Neural crest cell (in vitro differentiated cells): ENCODE data around the gene TEX22. TPM values are rescaled to one million over a fixed set of nuclear protein-coding genes. Genes with fewer than 3 reads are reported as not detected.

Experiments used
- DNase-seq: peaks from one replicate; pipeline ENCODE4 v3.0.0; 2021; ENCODE audit warnings: low read depth, mixed read lengths, low spot score
- H3K27ac Mint-ChIP-seq: one replicate; pipeline ENCODE4 v1.8.0; 2021; ENCODE audit warnings: mild to moderate bottlenecking, mixed read lengths; ENCODE audit not compliant: unreplicated experiment
- H3K27me3 Mint-ChIP-seq: 2 replicates; pipeline ENCODE4 v1.8.0; 2021; ENCODE audit warnings: low read depth, mild to moderate bottlenecking, mixed read lengths
- H3K36me3 Mint-ChIP-seq: 2 replicates; pipeline ENCODE4 v1.8.0; 2021; ENCODE audit warnings: low read depth, mild to moderate bottlenecking, mixed read lengths
- H3K4me1 Mint-ChIP-seq: 2 replicates; pipeline ENCODE4 v1.8.0; 2021; ENCODE audit warnings: mixed read lengths
- H3K4me3 Mint-ChIP-seq: one replicate; pipeline ENCODE4 v1.8.0; 2021; ENCODE audit warnings: mild to moderate bottlenecking, mixed read lengths
- H3K9me3 Mint-ChIP-seq: 2 replicates; pipeline ENCODE4 v1.8.0; 2021; ENCODE audit warnings: mixed read lengths
- total RNA-seq: library from RNA; stranded (reverse); gene quantifications from 2 replicates; pipeline ENCODE4 v1.2.1, GENCODE V29; 2021
- TF ChIP-seq, protein P1 (sequence below): fragments of 200-600 bp; sonication (generic); conservative IDR thresholded peaks from 2 replicates; pipeline ENCODE4 v1.5.0; 2021; ENCODE audit warnings: antibody characterized with exemption, mild to moderate bottlenecking

The TEX22 gene
- total RNA-seq, 1 donor from 2014 or later: 5.2 TPM

DNA sequence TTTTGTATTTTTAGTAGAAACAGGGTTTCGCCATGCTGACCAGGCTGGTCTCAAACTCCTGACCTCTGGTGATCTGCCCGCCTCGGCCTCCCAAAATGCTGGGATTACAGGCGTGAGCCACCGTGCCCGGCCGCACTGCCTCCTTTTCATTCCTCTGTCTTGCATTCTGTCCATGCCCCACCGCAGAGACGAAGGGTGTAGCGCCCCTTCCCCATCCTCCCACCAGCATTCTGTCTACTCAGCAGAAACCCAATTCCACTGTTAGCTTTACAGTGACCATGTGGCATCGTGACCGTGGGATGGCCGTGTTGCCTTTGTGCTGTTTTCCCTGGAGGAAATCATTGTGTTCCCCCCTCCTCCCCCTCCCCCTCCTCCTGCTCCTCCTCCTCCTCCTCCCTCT, 10.3 kb downstream of the TEX22 start:
- Mint-ChIP-seq H3K36me3 (peaks cover 15% of the 10 kb centered on the region), H3K27me3 (peaks cover 42% of the 10 kb centered on the region), H3K9me3 (peaks cover 7% of the 10 kb centered on the region), H3K4me3 (peak overlapping the region; percentile 51), H3K27ac (no peak overlapping the region), H3K4me1 (peaks cover 19% of the 10 kb centered on the region)
- TF ChIP-seq, protein P1, sequence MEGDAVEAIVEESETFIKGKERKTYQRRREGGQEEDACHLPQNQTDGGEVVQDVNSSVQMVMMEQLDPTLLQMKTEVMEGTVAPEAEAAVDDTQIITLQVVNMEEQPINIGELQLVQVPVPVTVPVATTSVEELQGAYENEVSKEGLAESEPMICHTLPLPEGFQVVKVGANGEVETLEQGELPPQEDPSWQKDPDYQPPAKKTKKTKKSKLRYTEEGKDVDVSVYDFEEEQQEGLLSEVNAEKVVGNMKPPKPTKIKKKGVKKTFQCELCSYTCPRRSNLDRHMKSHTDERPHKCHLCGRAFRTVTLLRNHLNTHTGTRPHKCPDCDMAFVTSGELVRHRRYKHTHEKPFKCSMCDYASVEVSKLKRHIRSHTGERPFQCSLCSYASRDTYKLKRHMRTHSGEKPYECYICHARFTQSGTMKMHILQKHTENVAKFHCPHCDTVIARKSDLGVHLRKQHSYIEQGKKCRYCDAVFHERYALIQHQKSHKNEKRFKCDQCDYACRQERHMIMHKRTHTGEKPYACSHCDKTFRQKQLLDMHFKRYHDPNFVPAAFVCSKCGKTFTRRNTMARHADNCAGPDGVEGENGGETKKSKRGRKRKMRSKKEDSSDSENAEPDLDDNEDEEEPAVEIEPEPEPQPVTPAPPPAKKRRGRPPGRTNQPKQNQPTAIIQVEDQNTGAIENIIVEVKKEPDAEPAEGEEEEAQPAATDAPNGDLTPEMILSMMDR: no peak
- no peak for DNase-seq

DNA sequence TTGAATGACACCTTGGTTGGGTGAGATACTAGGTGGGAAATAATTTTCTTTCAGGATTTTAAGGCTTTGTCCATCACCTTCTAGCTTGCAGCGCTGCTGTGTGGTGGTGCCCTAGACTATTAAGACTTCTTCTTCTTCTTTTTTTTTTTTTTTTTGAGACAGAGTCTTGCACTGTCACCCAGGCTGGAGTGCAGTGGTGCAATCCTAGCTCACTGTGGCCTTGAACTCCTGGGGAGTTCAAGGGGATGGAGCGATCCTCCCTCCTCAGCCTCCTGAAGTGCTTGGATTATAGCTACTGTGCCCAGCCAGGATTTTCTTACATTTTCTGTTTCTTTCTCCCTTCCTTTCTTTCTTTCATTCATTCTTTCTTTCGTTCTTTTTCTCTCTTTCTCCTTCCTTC, 11.0 kb downstream of the TEX22 start:
- DNase-seq: no peak
- Mint-ChIP-seq H3K4me1 (peaks cover 19% of the 10 kb centered on the region), H3K9me3 (peaks cover 7% of the 10 kb centered on the region), H3K4me3 (peak overlapping the region; percentile 51), H3K36me3 (peaks cover 10% of the 10 kb centered on the region), H3K27ac (no peak overlapping the region), H3K27me3 (peaks cover 48% of the 10 kb centered on the region)
- TF ChIP-seq, protein P1: no peak

DNA sequence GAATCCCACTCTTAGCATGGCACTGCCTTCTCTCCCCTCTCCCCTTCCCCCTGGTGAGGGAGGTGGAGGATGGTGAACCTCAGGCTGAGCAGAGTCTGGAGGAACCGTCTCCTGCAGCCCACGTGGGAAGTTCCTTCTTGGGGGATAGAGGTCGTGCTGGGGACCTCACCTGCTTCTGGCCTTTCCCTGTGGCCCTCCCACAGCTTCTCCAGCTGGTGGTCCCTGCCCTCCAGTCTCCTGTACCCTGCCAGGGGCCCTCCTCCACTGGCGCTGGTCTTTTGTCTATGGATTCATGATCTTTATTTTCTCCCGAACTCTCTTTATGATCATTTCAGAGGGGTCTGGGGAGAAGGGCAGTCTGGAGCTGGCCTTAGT, 12.3 kb downstream of the TEX22 start:
- Mint-ChIP-seq H3K4me1 (peaks cover 24% of the 10 kb centered on the region), H3K27ac (no peak overlapping the region), H3K27me3 (peaks cover 48% of the 10 kb centered on the region), H3K4me3 (peak overlapping the region; percentile 62), H3K9me3 (peaks cover 2% of the 10 kb centered on the region), H3K36me3 (peaks cover 2% of the 10 kb centered on the region)
- TF ChIP-seq, protein P1: no peak
- DNase-seq: no peak

DNA sequence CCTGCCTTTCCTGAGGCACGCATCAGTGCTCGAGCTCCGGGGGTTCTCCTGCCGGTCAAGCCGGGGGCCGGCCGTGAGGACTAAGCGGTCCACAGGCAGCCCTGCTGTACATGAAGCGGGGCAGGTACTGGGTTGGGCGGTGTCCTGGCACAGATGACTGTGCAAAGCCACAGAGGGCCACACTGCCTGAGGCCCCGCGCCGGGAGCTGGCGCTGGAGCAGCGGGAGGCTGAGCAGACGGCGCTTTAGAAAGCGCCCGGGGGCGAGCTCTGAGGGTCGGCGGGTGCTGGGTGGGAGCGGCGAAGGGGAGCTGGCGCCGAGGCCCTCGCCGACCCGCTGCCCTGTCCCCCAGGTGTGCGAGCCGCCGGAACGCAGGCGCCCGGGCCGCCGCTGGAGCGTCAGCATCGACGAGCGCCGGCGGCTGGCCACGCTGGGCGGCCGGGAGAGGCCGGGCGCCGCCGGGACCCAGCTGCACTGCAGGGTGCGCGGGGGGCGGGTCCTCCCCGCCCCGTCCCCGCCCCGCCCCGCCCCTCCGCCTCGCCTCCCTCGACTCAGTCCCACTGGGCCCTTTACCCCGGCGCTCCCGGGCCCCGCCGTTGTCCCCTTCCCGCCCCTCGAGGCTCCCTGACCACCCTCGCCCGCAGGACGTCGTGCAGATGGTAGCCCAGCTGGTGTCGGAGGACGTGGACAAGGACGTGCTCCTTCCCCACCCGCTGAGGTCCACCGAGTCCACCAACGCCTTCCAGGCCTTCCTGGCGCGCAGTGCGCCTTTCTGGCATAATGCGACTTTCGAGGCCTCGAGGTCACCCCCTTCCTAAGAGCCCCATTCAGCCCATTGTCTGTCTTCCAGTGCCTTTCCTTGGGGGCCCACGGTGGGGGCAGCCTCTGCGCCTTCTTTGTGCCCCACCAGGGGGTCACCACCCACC, 12.9 kb downstream of the TEX22 start:
- Mint-ChIP-seq H3K9me3 (no peaks in the 10 kb centered on the region), H3K4me3 (peak overlapping the region; percentile 62), H3K4me1 (peaks cover 24% of the 10 kb centered on the region), H3K27me3 (peaks cover 48% of the 10 kb centered on the region), H3K27ac (no peak overlapping the region), H3K36me3 (peaks cover 2% of the 10 kb centered on the region)
- TF ChIP-seq, protein P1: no peak
- no peak for DNase-seq

DNA sequence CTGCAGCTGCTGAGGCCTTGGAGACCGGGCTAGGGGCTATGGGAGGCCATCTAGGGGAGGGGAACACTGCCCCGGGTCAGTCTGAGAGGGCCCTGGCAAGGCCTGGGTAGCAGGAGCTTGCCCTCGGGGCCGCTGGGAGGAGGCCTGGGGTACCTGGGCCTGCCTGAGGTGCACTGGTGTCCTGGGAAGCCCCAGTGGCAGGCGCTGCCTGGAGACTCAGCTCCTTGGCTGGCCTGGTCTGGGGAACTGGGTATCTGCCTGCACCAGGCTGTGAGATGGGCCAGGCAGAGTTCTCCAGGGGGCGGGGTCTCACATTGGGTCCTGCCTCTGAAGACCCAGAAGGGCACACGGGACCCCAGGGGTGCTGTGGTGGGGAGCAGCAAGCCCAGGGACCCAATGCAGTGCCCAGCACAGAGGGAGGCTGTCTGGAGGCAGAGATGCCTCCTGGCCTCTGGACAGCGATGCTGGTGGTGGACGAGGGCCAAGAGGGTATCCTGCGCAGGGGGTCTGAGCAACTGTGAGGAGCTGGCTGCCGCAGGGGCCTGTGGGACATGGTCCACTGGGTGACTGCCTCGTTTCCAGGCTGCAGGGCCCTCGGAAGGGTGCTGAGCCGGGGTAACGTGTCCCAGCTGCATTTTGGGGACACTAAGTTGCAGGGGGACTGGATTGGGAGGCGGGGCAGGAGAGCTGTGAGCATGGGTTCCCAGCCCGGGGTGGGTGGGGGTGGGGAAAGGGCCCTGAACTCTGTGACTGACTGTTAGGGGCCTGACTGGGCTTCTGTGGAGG, 13.8 kb downstream of the TEX22 start:
- no peak for DNase-seq
- H3K27me3 Mint-ChIP-seq: peaks cover 48% of the 10 kb centered on the region
- TF ChIP-seq, protein P1: no peak
- H3K4me3 Mint-ChIP-seq: peak overlapping the region; percentile 41
- peaks cover 2% of the 10 kb centered on the region for H3K36me3 Mint-ChIP-seq
- peaks cover 27% of the 10 kb centered on the region for H3K4me1 Mint-ChIP-seq
- H3K9me3 Mint-ChIP-seq: no peaks in the 10 kb centered on the region
- H3K27ac Mint-ChIP-seq: no peak overlapping the region
